NB4 (cell line): Measurements from ENCODE around the gene RINL.

Experiments
- CTCF ChIP-seq: IDR thresholded peaks from one replicate; pipeline ENCODE4 v1.5.1; 2012; ENCODE audit warnings: low read depth, low read length
- MAX ChIP-seq: IDR thresholded peaks from 2 replicates; pipeline ENCODE4 v1.6.1; 2011; ENCODE audit warnings: low read depth, low read length

GRCh38 chr19:38850436-38850975, 27.6 kb downstream of the RINL start:
- TF ChIP-seq CTCF (no peak), MAX (peak; percentile 30; the same call in 1 of the 2 replicates)
